Measurements from ENCODE around the gene ERRFI1. TPM values are rescaled to one million over a fixed set of nuclear protein-coding genes. Genes with fewer than 3 reads are reported as not detected.
A peak's percentile ranks its signal among the peaks of the same experiment; 100 is the strongest.

ERRFI1 gene
- total and polyA plus RNA-seq, 2 of the 8 experiments (the other 6 are each of a cell fraction or from before 2014, with no cell fraction given), result 23.4 to 46.1 TPM

- no peak overlapping the region; the same call in 1 of the 2 replicates for H2BK20ac ChIP-seq (ENCODE audit: low read length)
- peak; percentile 90 for FAIRE-seq
- no peak overlapping the region for H3K4ac ChIP-seq (replicated peaks; ENCODE audit: insufficient read length, low read depth, low read length)
- no peak overlapping the region; the same call in 1 of the 2 replicates for H2BK5ac ChIP-seq (ENCODE audit: low read depth, low read length)
- no peak overlapping the region for H4K8ac ChIP-seq (ENCODE audit: extremely low read depth, insufficient read depth, low read length)
- no peak overlapping the region for H3K9ac ChIP-seq (replicated peaks in 1 of 4; ENCODE audit: extremely low read depth in 1 of 4, low read depth in 3 of 4, low read length in 3 of 4)
- peak; percentile 80 to 90 for DNase-seq (ENCODE audit: low read depth in 1 of 2, low spot score in 2 of 2)
- 42% methylated on average over 18 of the region's 18 CpGs; no CpG with 5 or more reads in 1 of the 2 experiments for WGBS, 2 experiments (ENCODE audit: extremely low coverage in 1 of 2, insufficient coverage in 1 of 2, insufficient read length in 1 of 2, insufficient replicate concordance in 2 of 2, low coverage in 1 of 2, low lambda C conversion rate in 2 of 2, missing lambda C conversion rate in 1 of 2)
- CTCF ChIA-PET (ENCODE audit: partially characterized antibody), result interaction anchor here (0.8 to 3.4 kb wide), 5 partner anchors 10 to 324 kb away, joined by 3 to 14 read pairs (median 5); no protein-coding TSS in a partner anchor
- H3K4me3 ChIP-seq (ENCODE audit: extremely low read depth in 1 of 4, insufficient read depth in 2 of 4, low read depth in 3 of 4, low read length in 4 of 4), result no peak overlapping the region
- no peaks in the 10 kb centered on the region for H3K9me3 ChIP-seq (ENCODE audit: insufficient read depth in 2 of 2, low read depth in 1 of 2, low read length in 1 of 2)
- no peak overlapping the region for H2BK120ac ChIP-seq (replicated peaks; ENCODE audit: low read depth, low read length)
- H4K5ac ChIP-seq (ENCODE audit: insufficient read length, low read depth, low read length), result peak overlapping the region; percentile 86
- 0 out of 2 replicates have a peak overlapping the region, but pooled peaks have one; percentile 20 for H3K18ac ChIP-seq (ENCODE audit: extremely low read depth, low read length)
- H3K4me2 ChIP-seq (ENCODE audit: insufficient read depth in 1 of 2, low read depth in 2 of 2, low read length in 2 of 2), result peak overlapping the region; percentile 12 to 41; a peak in 2 of 4 replicates
- H2AK5ac ChIP-seq (ENCODE audit: low read depth, low read length), result no peak overlapping the region
- no peaks in the 10 kb centered on the region for H3K79me2 ChIP-seq (ENCODE audit: control insufficient read depth in 1 of 2, insufficient read depth in 2 of 2, low read length in 2 of 2)
- H3K27ac ChIP-seq (ENCODE audit: low read depth, low read length), result no peak overlapping the region
- H3K79me1 ChIP-seq (ENCODE audit: low read depth, low read length), result no peaks in the 10 kb centered on the region
- H4K20me1 ChIP-seq (replicated peaks in 1 of 2; ENCODE audit: control insufficient read depth in 1 of 2, insufficient read depth in 2 of 2, low read length in 2 of 2), result peaks cover 0 to 6% of the 10 kb centered on the region in 2 experiments
- H3K14ac ChIP-seq (ENCODE audit: insufficient read length), result no peak overlapping the region
- no peak overlapping the region for H3K23ac ChIP-seq (ENCODE audit: insufficient read length)
- POLR2A ChIA-PET (ENCODE audit: partially characterized antibody), result interaction anchor here (1.0 to 1.1 kb wide), 3 partner anchors 11 to 28 kb away, joined by 3 to 4 read pairs (median 3); no protein-coding TSS in a partner anchor
- H2BK15ac ChIP-seq (ENCODE audit: low read length), result no peak overlapping the region
- H3K4me1 ChIP-seq (replicated peaks in 1 of 4; ENCODE audit: control insufficient read depth in 3 of 4, insufficient read depth in 4 of 4, low read length in 3 of 4), result peaks cover 0 to 3% (median under 1%) of the 10 kb centered on the region in 4 experiments; a peak in 4 of 7 replicates
- peak overlapping the region; percentile 26 for H3K56ac ChIP-seq (replicated peaks; ENCODE audit: insufficient read length, low read depth, low read length)
- peaks cover 7% of the 10 kb centered on the region; the same call in 1 of the 2 replicates for H3K23me2 ChIP-seq (ENCODE audit: low read depth, low read length)
- H3K36me3 ChIP-seq (ENCODE audit: control insufficient read depth in 2 of 4, insufficient read depth in 4 of 4, low read length in 3 of 4), result peaks cover 0 to 11% (median 1%) of the 10 kb centered on the region in 4 experiments; a peak in 2 of 8 replicates
- H3K27me3 ChIP-seq (replicated peaks in 1 of 4; ENCODE audit: control insufficient read depth in 3 of 4, extremely low read depth in 1 of 4, insufficient read depth in 3 of 4, low read length in 3 of 4), result no peaks in the 10 kb centered on the region
- H2BK12ac ChIP-seq (ENCODE audit: low read depth, low read length), result no peak overlapping the region
- no peak overlapping the region for H2AFZ ChIP-seq (ENCODE audit: low read length)
- H4K91ac ChIP-seq (replicated peaks; ENCODE audit: insufficient read length, low read length), result no peak overlapping the region
- TF ChIP-seq HDAC2 (IDR thresholded peaks at IDR 0.05; ENCODE audit: borderline replicate concordance in 1 of 2, low read depth in 2 of 2, low read length in 2 of 2) (peak in 1 of 2 experiments; percentile 44; a peak in 2 of 4 replicates), EP300 (IDR thresholded peaks at IDR 0.05; ENCODE audit: borderline replicate concordance in 1 of 2, low read depth in 2 of 2, low read length in 2 of 2) (no peak; a peak in 1 of 3 replicates), ATF2 (IDR thresholded peaks at IDR 0.05; ENCODE audit: low read length) (peak; percentile 45; the same call in 1 of the 2 replicates), CHD2 (IDR thresholded peaks at IDR 0.05; ENCODE audit: low read length) (0 out of 2 replicates have a peak, but pooled peaks have one; percentile 34), SUZ12 (IDR thresholded peaks at IDR 0.05; ENCODE audit: low read length) (no peak), SIN3A (conservative IDR thresholded peaks at IDR 0.05 in 1 of 2, IDR thresholded peaks at IDR 0.05 in 1 of 2; ENCODE audit: low read depth in 1 of 2, low read length in 2 of 2) (peak in 1 of 2 experiments; percentile 85; a peak in 2 of 4 replicates)
Measured at GRCh38 chr1:7991504-7992440, 34.3 kb downstream of the ERRFI1 start.

Measured in H1 (cell line).